Activated T-cell treated with anti-CD3 and anti-CD28 coated beads, Interleukin-2, amount 50 U/mL, for 1 hour (primary cell): ENCODE data around the gene GPRC5A.
"Not testable (repeated sequence)": the region's sequence is repeated elsewhere in the genome, so short reads cannot be mapped to it uniquely, and the experiment has no call there.

Experiments used
- DNase-seq: peaks from one replicate; pipeline ENCODE4 v3.0.0-alpha.2; 2020

Gene GPRC5A, protein sequence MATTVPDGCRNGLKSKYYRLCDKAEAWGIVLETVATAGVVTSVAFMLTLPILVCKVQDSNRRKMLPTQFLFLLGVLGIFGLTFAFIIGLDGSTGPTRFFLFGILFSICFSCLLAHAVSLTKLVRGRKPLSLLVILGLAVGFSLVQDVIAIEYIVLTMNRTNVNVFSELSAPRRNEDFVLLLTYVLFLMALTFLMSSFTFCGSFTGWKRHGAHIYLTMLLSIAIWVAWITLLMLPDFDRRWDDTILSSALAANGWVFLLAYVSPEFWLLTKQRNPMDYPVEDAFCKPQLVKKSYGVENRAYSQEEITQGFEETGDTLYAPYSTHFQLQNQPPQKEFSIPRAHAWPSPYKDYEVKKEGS

DNA sequence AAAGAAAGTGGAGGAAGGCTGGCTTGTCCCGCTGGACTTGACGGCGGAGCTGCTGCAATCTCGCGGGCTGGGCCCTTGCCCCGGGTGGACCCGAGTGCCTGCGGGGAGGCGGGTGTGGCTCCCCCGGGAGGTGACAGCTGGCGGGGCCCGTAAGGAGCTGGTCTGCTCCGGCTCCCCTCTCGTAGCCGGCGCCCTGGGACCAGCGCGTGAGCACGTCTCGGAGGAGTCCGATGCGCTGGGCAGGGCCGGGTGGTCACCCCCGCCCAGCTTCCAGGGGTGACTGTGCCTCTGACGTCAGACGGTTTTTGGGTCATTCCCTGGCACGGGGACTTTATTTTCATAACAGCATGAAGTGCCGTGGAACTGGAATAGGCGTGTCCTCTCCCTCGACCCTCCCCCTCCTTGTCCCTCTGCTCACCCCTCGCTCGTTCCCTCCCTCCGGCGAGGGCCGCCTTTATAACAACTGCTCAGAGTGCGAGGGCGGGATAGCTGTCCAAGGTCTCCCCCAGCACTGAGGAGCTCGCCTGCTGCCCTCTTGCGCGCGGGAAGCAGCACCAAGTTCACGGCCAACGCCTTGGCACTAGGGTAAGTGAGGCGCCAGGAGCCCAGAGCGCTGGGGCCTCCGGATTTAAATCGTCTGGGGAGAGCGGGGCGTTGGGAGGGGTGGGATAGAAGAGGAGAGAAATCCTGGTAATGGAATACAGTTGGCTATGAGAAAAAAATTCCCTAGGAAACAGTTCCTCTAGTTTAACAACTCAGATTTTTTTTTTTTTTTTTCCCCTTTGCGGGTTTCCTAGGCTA is at the start of gene GPRC5A:
Gene GPRC5A, plus strand, starts transcription at position 483 of the 801 bp plus-strand sequence. CDS start 16,688 bp downstream, outside the sequence.
- peak; percentile 36 for DNase-seq

- DNase-seq = no peak
Observed at GRCh38 chr12:12845794-12846243, 45.5 kb upstream of the GPRC5A start.

DNA sequence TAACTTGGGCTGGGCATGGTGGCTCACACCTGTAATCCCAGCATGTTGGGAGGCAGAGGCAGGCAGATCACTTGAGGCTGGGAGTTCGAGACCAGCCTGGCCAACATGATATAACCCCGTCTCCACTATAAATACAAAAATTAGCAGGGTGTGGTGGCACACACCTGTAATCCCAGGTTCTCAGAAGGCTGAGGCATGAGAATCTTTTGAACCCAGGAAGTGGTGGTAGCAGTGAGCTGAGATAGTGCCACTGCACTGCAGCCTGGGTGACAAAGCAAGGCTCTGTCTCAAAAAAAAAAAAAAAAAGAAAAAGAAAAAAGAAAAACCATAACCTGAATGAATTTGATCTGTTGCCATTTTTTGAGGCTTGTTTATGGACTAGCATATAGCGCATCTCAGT is 44.6 kb upstream of the GPRC5A start:
- peak; percentile 25 for DNase-seq

- no peak for DNase-seq
Observed at GRCh38 chr12:12853435-12853834, 37.9 kb upstream of the GPRC5A start.

DNA sequence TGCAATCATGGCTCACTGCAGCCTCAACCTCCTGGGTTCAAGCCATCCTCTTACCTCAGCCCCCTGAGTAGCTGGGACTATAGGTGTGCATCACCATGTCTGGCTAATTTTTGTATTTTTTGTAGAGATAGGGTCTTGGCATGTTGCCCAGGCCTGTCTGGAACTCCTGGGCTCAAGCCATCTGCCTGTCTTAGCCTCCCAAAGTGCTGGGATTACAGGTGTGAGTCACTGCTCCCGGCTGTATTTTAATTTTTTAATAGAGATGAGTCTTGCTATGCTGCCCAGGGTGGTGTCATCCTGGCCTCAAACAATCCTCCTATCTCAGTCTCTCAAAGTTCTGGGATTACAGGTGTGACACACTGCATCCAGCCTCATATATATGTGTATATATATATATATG is 31.7 kb upstream of the GPRC5A start:
- no peak for DNase-seq

- DNase-seq = no peak
Observed at GRCh38 chr12:12864243-12864642, 27.1 kb upstream of the GPRC5A start.

- DNase-seq = no peak
Observed at GRCh38 chr12:12868477-12869235, 22.7 kb upstream of the GPRC5A start.

- no peak for DNase-seq
Observed at GRCh38 chr12:12870465-12870864, 20.9 kb upstream of the GPRC5A start.

DNA sequence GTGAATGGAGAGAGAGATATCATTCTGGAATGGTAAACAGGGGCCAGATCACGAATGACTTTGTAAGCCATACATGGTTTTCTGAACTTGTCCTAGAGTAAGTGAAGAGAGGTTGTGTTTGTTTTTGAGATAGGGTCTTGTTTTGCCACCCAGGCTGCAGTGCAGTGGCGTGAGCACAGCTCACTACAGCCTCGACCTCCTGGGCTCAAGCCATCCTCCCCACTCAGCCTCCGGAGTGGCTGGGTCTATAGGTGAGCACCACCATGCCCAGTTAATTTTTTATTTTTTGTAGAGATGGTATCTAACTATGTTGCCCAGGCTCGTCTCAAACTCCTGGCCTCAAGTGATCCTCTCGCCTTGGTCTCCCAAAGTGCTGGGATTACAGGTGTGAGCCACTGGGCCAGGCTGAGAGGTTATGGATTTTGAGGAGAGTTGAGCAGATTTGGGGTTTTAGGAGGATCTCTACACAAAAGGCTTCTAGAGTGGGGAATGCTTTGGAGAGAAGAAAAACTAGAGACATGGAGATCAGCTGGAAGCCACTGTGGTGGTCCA is 19.7 kb upstream of the GPRC5A start:
- DNase-seq = no peak

- DNase-seq = no peak
Observed at GRCh38 chr12:12872139-12872933, 19.0 kb upstream of the GPRC5A start.

DNA sequence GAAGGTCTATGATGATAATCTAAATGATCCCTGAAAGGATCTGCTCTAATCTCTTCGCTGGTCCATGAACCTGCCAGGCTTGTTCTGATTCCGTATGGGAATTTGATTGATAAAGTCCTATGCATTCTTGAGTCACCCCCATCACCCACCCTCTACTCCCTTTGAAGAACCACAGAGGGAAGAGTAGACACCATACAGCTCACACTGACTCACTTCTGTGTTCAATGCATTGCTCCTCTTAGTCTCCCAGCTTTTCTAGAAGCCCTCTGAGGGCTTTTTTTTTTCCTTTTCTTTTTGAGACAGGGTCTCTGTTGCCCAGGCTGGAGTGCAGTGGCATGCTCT is 18.5 kb upstream of the GPRC5A start:
- no peak for DNase-seq

DNA sequence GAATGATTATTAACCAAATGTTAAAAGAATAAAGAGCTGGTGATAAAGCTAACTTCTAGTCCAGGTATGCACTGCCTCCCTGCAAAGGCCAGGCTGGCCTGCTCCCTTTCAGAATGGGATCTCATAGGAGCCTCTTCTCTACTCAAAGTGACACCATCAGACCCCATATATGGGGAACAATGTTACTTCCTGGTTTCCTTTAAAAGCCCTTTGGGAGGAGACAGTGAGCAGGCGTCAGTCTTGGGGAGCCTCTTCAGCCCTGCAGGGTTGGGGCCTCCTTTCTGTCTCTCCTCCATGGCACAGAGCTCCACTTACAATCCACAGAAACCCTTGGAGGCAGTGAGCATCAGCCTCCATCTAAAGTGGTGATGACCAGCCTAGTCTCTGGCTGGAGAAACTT is 17.3 kb upstream of the GPRC5A start:
- DNase-seq = no peak

GRCh38 chr12:12875301-12875700 is 16.1 kb upstream of the GPRC5A start:
- DNase-seq = not testable (repeated sequence)

GRCh38 chr12:12877153-12877768 is 14.1 kb upstream of the GPRC5A start:
- no peak for DNase-seq

DNA sequence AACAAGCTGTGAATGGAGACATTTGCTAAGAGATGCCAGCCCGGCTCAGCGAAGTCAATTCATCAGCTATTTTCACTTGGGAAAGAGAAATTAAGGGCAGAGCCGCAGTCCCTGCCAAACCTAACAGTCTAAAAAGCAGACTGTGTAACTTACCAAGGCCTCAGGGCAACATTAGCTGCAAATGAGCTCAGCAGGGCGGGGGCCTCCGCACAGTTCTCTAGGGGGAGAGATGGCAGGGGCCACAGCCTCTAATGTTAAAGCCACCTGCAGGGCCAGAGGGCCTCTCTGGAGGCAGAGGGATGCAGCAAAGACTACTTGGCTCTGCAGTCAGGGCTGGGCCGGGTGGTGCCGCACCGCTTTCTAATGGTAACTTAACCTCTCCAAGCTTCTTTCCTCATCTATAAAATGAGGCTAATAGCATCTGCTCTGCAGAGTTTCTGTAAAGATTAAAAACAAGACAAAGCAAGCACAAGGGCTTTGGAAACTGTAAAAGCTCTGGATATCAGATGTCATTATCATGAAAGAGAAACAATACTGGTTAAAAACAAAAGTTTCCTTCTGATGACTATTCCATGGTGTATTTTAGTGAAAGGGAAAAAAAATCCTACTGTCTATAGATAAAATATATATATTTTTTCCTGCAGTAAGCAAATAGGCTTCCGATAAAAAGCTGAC is 13.4 kb upstream of the GPRC5A start:
- DNase-seq = no peak

DNA sequence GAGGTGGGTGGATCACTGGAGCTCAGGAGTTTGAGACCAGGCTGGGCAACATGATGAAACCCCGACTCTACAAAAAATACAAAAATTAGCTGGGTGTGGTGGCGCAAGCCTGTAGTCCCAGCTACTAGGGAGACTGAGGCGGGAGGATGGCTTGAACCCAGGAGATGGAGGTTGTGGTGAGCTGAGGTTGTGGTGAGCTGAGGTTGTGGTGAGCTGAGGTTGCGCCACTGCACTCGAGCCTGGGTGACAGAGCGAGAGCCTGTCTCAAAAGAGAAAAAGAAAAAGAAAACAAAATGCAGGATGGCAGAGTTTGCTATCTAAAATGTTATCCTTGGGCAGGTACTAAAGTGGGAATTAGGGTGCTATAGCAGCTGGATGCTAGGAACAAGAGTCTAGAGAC is 10.8 kb upstream of the GPRC5A start:
- DNase-seq = no peak

GRCh38 chr12:12881151-12881909 is 10.0 kb upstream of the GPRC5A start:
- DNase-seq = no peak

GRCh38 chr12:12882288-12882687 is 9.1 kb upstream of the GPRC5A start:
- DNase-seq = no peak

GRCh38 chr12:12883369-12884001 is 7.9 kb upstream of the GPRC5A start:
- no peak for DNase-seq
